Posterior vena cava (tissue), 2 donors: Measurements from ENCODE around the gene FRY. TPM values are rescaled to one million over a fixed set of nuclear protein-coding genes. Genes with fewer than 3 reads are reported as not detected.
"Not testable (repeated sequence)": the region's sequence is repeated elsewhere in the genome, so short reads cannot be mapped to it uniquely, and the experiment has no call there.

Source experiments
- DNase-seq: peaks from one replicate; pipeline ENCODE4 v3.0.0-alpha.2; 2020; ENCODE audit warnings: low spot score
- intact Hi-C, 2 donors: fragments of 100-400 bp; cut with DNase I; formaldehyde crosslinking; loops; one replicate each; pipeline versions ENCODE4 v1.14.1 to v1.14.2; 2022 to 2023
- long read RNA-seq, 2 donors: library from polyadenylated mRNA; unstranded; transcript quantifications; one replicate each; pipeline ENCODE4 v2.0.0, GENCODE V29; 2020 to 2021
- total RNA-seq, 2 donors: library from RNA; stranded (reverse); fragmentation: NEBNext Ultra II Directional; extraction: Animal tissue kit (Norgen Biotek cat#: 25700); gene quantifications; one replicate each; pipeline ENCODE4 v1.2.1, GENCODE V29; 2021
- donor health status: DM: yes; HTN: yes; CAD: no.
- donor health status: DM: yes; HTN: yes; CAD: no.

The FRY gene
- 100 to 1,000 TPM in 1 of 2 donors, 10 to 100 TPM in 1; 97.1 to 207 TPM for total RNA-seq
- long read RNA-seq, donor 1, partial matches to known transcripts: 19 of 34 reads
- long read RNA-seq, donor 1, other reads (novel, unspliced or antisense): 13 of 34 reads
- long read RNA-seq, donor 2, partial matches to known transcripts: 39 of 77 reads
- long read RNA-seq, donor 2, other reads (novel, unspliced or antisense): 36 of 77 reads

- DNase-seq: peak; percentile 91
- intact Hi-C loops: loop anchor here in 1 of 2 donors (10.0 kb wide), 1 partner anchor 114 kb away; no protein-coding TSS in a partner anchor
Observed at GRCh38 chr13:32031025-32031814, at the start of gene FRY. Gene FRY (plus strand): TSS chr13:32031774. CDS start chr13:32031796, 22 bp downstream.

- DNase-seq: no peak
- intact Hi-C loops: no loop called here
Observed at GRCh38 chr13:31982124-31982523, 49.5 kb upstream of the FRY start.

GRCh38 chr13:31982540-31982939 is 49.0 kb upstream of the FRY start:
- peak; percentile 87 for DNase-seq
- intact Hi-C loops: no loop called here

GRCh38 chr13:31983696-31984095 is 47.9 kb upstream of the FRY start:
- DNase-seq, intact Hi-C loops: not testable (repeated sequence)

GRCh38 chr13:31984388-31984787 is 47.2 kb upstream of the FRY start:
- intact Hi-C loops, DNase-seq: not testable (repeated sequence)

- intact Hi-C loops: no loop called here
- DNase-seq: no peak
Observed at GRCh38 chr13:31986676-31987470, 44.7 kb upstream of the FRY start.

- DNase-seq: no peak
- intact Hi-C loops: no loop called here
Observed at GRCh38 chr13:31987535-31988170, 43.9 kb upstream of the FRY start.

- intact Hi-C loops: not testable (repeated sequence)
Observed at GRCh38 chr13:31994367-31994766, 37.2 kb upstream of the FRY start.

GRCh38 chr13:31996601-31997000 is 35.0 kb upstream of the FRY start:
- DNase-seq: no peak
- intact Hi-C loops: no loop called here

More at GRCh38 chr13:31994367-31994766, 37.2 kb upstream of the FRY start:
- not testable (repeated sequence) for DNase-seq

GRCh38 chr13:31997641-31998040 is 33.9 kb upstream of the FRY start:
- no peak for DNase-seq
- intact Hi-C loops: no loop called here

GRCh38 chr13:31998131-31998530 is 33.4 kb upstream of the FRY start:
- no peak for DNase-seq
- intact Hi-C loops: no loop called here

GRCh38 chr13:32000754-32001153 is 30.8 kb upstream of the FRY start:
- intact Hi-C loops, DNase-seq: not testable (repeated sequence)

GRCh38 chr13:32001154-32001768 is 30.3 kb upstream of the FRY start:
- intact Hi-C loops: no loop called here
- DNase-seq: no peak

GRCh38 chr13:32001769-32002168 is 29.8 kb upstream of the FRY start:
- no peak for DNase-seq
- intact Hi-C loops: no loop called here

GRCh38 chr13:32002873-32003272 is 28.7 kb upstream of the FRY start:
- intact Hi-C loops: no loop called here
- DNase-seq: no peak

GRCh38 chr13:32007494-32007893 is 24.1 kb upstream of the FRY start:
- intact Hi-C loops: no loop called here
- no peak for DNase-seq

GRCh38 chr13:32008518-32009175 is 22.9 kb upstream of the FRY start:
- intact Hi-C loops: no loop called here
- no peak for DNase-seq

GRCh38 chr13:32009362-32009761 is 22.2 kb upstream of the FRY start:
- no peak for DNase-seq
- intact Hi-C loops: no loop called here

- DNase-seq: no peak
- intact Hi-C loops: loop anchor here in 1 of 2 donors (10.0 kb wide), 1 partner anchor 95 kb away; no protein-coding TSS in a partner anchor
Observed at GRCh38 chr13:32010136-32010535, 21.4 kb upstream of the FRY start.
